Tibial nerve (tissue), 4 donors: ENCODE data around the gene MAP3K4. TPM values are rescaled to one million over a fixed set of nuclear protein-coding genes. Genes with fewer than 3 reads are reported as not detected.

Experiments
- DNase-seq, 2 donors: peaks; one replicate each; pipeline ENCODE4 v3.0.0-alpha.2; 2019; ENCODE audit warnings: low spot score in 2 of 2
- H3K27ac ChIP-seq, 4 donors: fragments of 200-600 bp; sonication (generic) in 3 of 4; one replicate each; pipeline ENCODE4 v1.5.1; 2017 to 2019; ENCODE audit warnings: mild to moderate bottlenecking in 1 of 4
- H3K27me3 ChIP-seq, 2 donors: fragments of 200-600 bp; sonication (generic) in 1 of 2; one replicate each; pipeline versions ENCODE4 v1.5.1 to v1.6.0; 2017 to 2019
- H3K36me3 ChIP-seq, 3 donors: fragments of 200-600 bp; sonication (generic); one replicate each; pipeline ENCODE4 v1.5.1; 2018 to 2019
- H3K4me1 ChIP-seq, 4 donors: fragments of 200-600 bp; sonication (generic) in 3 of 4; one replicate each; pipeline ENCODE4 v1.5.1; 2017 to 2019
- H3K4me3 ChIP-seq, 4 donors: fragments of 200-600 bp; sonication (generic) in 3 of 4; one replicate each; pipeline ENCODE4 v1.5.1; 2017 to 2019; ENCODE audit warnings: mild to moderate bottlenecking in 1 of 4, moderate library complexity in 1 of 4
- H3K9me3 ChIP-seq, 4 donors: fragments of 200-600 bp; sonication (generic) in 3 of 4; one replicate each; pipeline ENCODE4 v1.5.1; 2017 to 2019
- EP300 ChIP-seq, 2 donors: sonication (generic); formaldehyde crosslinking; IDR thresholded peaks; one replicate each; pipeline ENCODE4 v1.6.1; 2017; ENCODE audit warnings: antibody characterized with exemption in 2 of 2, mild to moderate bottlenecking in 1 of 2
- POLR2A ChIP-seq, 2 donors: fragments of 450-650 bp; IDR thresholded peaks; one replicate each; pipeline ENCODE4 v1.6.1; 2017; ENCODE audit warnings: antibody characterized with exemption in 2 of 2, mild to moderate bottlenecking in 2 of 2, moderate library complexity in 2 of 2
- WGBS, 2 donors: methylation state at CpG; one replicate each; pipeline ENCODE4 v1.1.5; 2018; 5-methylcytosine and 5-hydroxymethylcytosine counted together
- total RNA-seq, 4 donors: library from RNA; depleted of rRNA; stranded (reverse); fragments of >200 nt; gene quantifications; one replicate each; pipeline ENCODE4 v1.1.0, GENCODE V29; 2016
- TF ChIP-seq, protein P1 (sequence below), 5 experiments: fragments of 200-600 bp in 3 of 5; fragments of 450-650 bp in 2 of 5; sonication (generic) in 3 of 5; IDR thresholded peaks; one replicate each; pipeline ENCODE4 v1.5.1; 2016 to 2019; ENCODE audit warnings: antibody characterized with exemption in 5 of 5, mild to moderate bottlenecking in 3 of 5, moderate library complexity in 2 of 5

Gene MAP3K4
- total RNA-seq, 4 donors from 2014 or later, result 42.9 to 63.0 (median 56.0) TPM

DNA sequence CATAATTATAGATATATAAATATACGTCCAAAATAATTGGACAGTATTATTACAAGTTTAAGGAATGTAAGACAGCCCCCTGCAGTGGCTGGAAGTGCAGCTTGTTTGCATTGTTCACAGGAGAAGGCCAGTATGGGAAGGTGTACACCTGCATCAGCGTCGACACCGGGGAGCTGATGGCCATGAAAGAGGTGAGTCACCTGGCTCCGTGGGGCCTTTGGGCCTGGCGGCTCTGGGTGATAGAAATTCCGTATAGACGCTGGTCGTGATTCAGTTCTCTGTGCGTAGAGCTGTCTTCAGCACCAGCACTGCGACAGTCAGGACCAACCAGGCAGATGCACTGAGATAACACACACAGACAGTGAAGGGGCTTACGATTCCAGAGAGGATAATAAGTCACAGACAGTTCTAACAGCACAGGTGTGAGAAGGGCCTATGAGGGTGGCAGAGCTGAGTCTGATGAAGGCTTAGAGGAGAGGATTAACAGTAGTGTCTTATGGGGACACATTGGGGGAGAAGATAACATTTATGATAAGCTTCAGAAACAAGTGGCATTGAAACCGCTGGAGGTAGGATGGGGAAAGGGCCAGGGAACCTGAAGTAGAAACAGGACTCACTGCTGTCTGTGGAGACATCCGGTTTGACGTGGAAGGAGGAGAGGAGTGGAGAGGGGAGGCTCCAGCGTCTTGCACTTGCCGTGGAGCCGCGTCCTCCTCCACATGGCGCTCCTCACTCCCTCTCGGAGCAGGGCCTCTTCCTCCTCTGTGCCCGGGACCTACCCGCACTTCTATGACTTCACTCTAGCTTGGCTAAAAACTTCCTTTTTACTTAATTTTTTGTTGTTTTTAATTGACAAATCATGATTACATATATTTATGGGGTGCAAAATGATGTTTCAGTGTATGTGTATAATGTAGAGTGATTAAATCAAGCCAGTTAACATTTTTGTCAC is 116.5 kb downstream of the MAP3K4 start:
- Histone ChIP-seq H3K4me1 (no peaks in the 10 kb centered on the region), H3K27me3 (no peaks in the 10 kb centered on the region), H3K4me3 (no peak overlapping the region), H3K36me3 (peaks cover 0 to 100% (median 15%) of the 10 kb centered on the region in 3 donors), H3K9me3 (no peaks in the 10 kb centered on the region), H3K27ac (no peak overlapping the region)
- DNase-seq, result no peak
- TF ChIP-seq EP300 (IDR thresholded peaks at IDR 0.05) (no peak), POLR2A (IDR thresholded peaks at IDR 0.05) (no peak)
- TF ChIP-seq, protein P1, sequence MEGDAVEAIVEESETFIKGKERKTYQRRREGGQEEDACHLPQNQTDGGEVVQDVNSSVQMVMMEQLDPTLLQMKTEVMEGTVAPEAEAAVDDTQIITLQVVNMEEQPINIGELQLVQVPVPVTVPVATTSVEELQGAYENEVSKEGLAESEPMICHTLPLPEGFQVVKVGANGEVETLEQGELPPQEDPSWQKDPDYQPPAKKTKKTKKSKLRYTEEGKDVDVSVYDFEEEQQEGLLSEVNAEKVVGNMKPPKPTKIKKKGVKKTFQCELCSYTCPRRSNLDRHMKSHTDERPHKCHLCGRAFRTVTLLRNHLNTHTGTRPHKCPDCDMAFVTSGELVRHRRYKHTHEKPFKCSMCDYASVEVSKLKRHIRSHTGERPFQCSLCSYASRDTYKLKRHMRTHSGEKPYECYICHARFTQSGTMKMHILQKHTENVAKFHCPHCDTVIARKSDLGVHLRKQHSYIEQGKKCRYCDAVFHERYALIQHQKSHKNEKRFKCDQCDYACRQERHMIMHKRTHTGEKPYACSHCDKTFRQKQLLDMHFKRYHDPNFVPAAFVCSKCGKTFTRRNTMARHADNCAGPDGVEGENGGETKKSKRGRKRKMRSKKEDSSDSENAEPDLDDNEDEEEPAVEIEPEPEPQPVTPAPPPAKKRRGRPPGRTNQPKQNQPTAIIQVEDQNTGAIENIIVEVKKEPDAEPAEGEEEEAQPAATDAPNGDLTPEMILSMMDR (IDR thresholded peaks at IDR 0.05), result no peak
- 93 to 94% methylated on average over 23 of the region's 23 CpGs for WGBS, 2 donors

DNA sequence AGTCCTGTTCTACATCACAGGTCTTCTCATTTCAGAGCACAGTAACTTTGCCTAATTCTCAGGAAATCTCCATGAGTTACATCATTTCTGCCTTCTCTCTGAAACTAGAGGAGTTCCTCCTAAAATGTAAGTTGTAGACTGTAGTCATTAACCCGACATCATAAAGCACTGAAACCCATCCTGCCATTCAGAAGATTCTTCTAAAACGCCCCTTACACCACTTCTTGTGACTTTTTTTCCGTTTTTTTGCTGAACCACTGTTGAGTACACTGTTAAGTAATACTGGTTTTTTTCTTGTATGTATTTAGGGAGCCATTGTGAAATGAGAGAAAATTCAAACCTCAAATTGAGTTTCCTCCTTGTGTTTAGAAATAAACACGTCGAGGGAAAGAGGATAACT is 117.3 kb downstream of the MAP3K4 start:
- Histone ChIP-seq H3K36me3 (peaks cover 0 to 98% (median 15%) of the 10 kb centered on the region in 3 donors), H3K9me3 (no peaks in the 10 kb centered on the region), H3K4me1 (no peaks in the 10 kb centered on the region), H3K27ac (no peak overlapping the region), H3K27me3 (no peaks in the 10 kb centered on the region), H3K4me3 (no peak overlapping the region)
- 87 to 88% methylated on average over 5 of the region's 5 CpGs for WGBS, 2 donors
- no peak for TF ChIP-seq POLR2A (IDR thresholded peaks at IDR 0.05)
- TF ChIP-seq EP300 (IDR thresholded peaks at IDR 0.05), result no peak
- TF ChIP-seq, protein P1 (IDR thresholded peaks at IDR 0.05), result no peak
- DNase-seq, result no peak

DNA sequence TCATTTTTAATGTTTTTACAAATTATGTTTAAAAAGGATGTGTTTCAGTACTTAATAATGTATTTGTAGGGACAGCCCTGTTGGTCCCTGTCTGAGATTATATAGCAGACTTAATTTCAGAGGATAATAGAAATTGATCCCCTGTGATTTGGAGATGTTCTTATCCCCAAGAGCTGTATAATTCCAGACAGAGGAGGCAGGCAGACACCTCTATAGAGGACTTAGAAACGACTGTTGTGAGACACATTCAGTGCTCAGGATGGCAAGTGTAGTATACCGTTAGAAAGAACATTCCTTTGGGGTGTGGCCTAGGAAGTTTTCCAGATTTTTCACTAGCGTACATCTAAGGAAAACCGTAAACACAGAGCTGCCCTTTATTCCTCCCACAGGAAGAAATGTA is 117.8 kb downstream of the MAP3K4 start:
- 55 to 71% methylated on average over 4 of the region's 4 CpGs for WGBS, 2 donors
- TF ChIP-seq POLR2A (IDR thresholded peaks at IDR 0.05) (no peak), EP300 (IDR thresholded peaks at IDR 0.05) (no peak)
- TF ChIP-seq, protein P1 (IDR thresholded peaks at IDR 0.05), result no peak
- Histone ChIP-seq H3K27ac (no peak overlapping the region), H3K4me3 (no peak overlapping the region), H3K9me3 (no peaks in the 10 kb centered on the region), H3K36me3 (peaks cover 0 to 98% (median 15%) of the 10 kb centered on the region in 3 donors), H3K27me3 (no peaks in the 10 kb centered on the region), H3K4me1 (no peaks in the 10 kb centered on the region)
- no peak for DNase-seq

DNA sequence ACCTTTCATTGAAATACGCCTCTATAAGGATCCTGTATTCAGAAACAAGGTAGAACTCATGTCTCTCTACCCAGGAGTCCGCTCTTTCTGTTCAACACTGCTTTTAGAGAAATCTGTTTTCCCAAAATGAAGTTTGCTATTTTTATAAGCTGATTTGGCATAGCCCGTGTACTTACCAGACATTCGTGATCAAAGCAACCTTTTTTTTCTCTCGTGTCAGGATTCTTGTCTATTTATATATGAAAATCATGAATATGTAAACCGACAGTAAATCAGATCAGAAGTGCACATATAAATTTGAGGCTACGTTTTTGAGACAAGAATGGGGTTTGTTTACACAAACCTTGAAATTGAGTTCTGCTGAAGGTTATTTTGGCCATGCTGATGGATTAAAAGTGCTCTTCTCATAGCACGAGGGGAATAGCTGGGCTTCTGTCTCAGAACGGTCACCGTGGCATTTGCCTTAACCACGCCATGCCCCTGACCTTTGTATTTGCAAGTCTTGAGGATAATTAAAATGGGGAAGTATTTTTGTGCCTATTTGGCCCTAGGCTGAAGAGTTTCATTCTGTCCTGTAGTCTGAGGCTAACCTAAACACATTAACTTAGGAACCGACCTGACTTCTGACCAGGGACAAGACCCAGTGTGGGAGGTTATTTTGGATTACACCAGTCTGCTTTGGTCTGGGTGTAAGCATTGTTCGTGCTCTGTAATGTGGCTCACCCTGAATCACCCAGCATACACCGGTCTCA is 118.6 kb downstream of the MAP3K4 start:
- H3K36me3 ChIP-seq, result peaks cover 0 to 98% (median 15%) of the 10 kb centered on the region in 3 donors
- H3K27ac ChIP-seq, result no peak overlapping the region
- H3K4me1 ChIP-seq, result no peaks in the 10 kb centered on the region
- no peaks in the 10 kb centered on the region for H3K27me3 ChIP-seq
- DNase-seq, result no peak
- H3K9me3 ChIP-seq, result no peaks in the 10 kb centered on the region
- no peak for TF ChIP-seq EP300 (IDR thresholded peaks at IDR 0.05)
- TF ChIP-seq POLR2A (IDR thresholded peaks at IDR 0.05), result no peak
- TF ChIP-seq, protein P1 (IDR thresholded peaks at IDR 0.05), result no peak
- WGBS, 2 donors, result 79 to 81% methylated on average over 14 of the region's 14 CpGs
- H3K4me3 ChIP-seq, result no peak overlapping the region
